Neural crest cell (in vitro differentiated cells): ENCODE data around the gene TPP1. TPM values are rescaled to one million over a fixed set of nuclear protein-coding genes. Genes with fewer than 3 reads are reported as not detected.

Experiments used
- DNase-seq: peaks from one replicate; pipeline ENCODE4 v3.0.0; 2021; ENCODE audit warnings: low read depth, mixed read lengths, low spot score
- H3K27ac Mint-ChIP-seq: one replicate; pipeline ENCODE4 v1.8.0; 2021; ENCODE audit warnings: mild to moderate bottlenecking, mixed read lengths; ENCODE audit not compliant: unreplicated experiment
- H3K27me3 Mint-ChIP-seq: 2 replicates; pipeline ENCODE4 v1.8.0; 2021; ENCODE audit warnings: low read depth, mild to moderate bottlenecking, mixed read lengths
- H3K36me3 Mint-ChIP-seq: 2 replicates; pipeline ENCODE4 v1.8.0; 2021; ENCODE audit warnings: low read depth, mild to moderate bottlenecking, mixed read lengths
- H3K4me1 Mint-ChIP-seq: 2 replicates; pipeline ENCODE4 v1.8.0; 2021; ENCODE audit warnings: mixed read lengths
- H3K4me3 Mint-ChIP-seq: one replicate; pipeline ENCODE4 v1.8.0; 2021; ENCODE audit warnings: mild to moderate bottlenecking, mixed read lengths
- H3K9me3 Mint-ChIP-seq: 2 replicates; pipeline ENCODE4 v1.8.0; 2021; ENCODE audit warnings: mixed read lengths
- CTCF ChIP-seq: fragments of 200-600 bp; sonication (generic); conservative IDR thresholded peaks from 2 replicates; pipeline ENCODE4 v1.5.0; 2021; ENCODE audit warnings: antibody characterized with exemption, mild to moderate bottlenecking
- total RNA-seq: library from RNA; stranded (reverse); gene quantifications from 2 replicates; pipeline ENCODE4 v1.2.1, GENCODE V29; 2021

Gene TPP1
- total RNA-seq, 1 donor from 2014 or later: 44.7 TPM

- Mint-ChIP-seq H3K27me3 (no peaks in the 10 kb centered on the region), H3K9me3 (no peaks in the 10 kb centered on the region), H3K36me3 (peaks cover 10% of the 10 kb centered on the region), H3K4me1 (peaks cover 22% of the 10 kb centered on the region), H3K27ac (no peak overlapping the region), H3K4me3 (peak overlapping the region; percentile 88)
- no peak for DNase-seq
- no peak for TF ChIP-seq CTCF
These were observed 7.3 kb downstream of the TPP1 start for GRCh38 chr11:6611963-6612212.

- Mint-ChIP-seq H3K27me3 (no peaks in the 10 kb centered on the region), H3K4me1 (peaks cover 27% of the 10 kb centered on the region), H3K9me3 (no peaks in the 10 kb centered on the region), H3K36me3 (peaks cover 10% of the 10 kb centered on the region), H3K27ac (peak overlapping the region; percentile 74), H3K4me3 (peak overlapping the region; percentile 88)
- no peak for DNase-seq
- no peak for TF ChIP-seq CTCF
These were observed 7.9 kb downstream of the TPP1 start for GRCh38 chr11:6611092-6611962.

GRCh38 chr11:6610591-6610990, 8.6 kb downstream of the TPP1 start:
- TF ChIP-seq CTCF: no peak
- DNase-seq: no peak

GRCh38 chr11:6609502-6610015, 9.7 kb downstream of the TPP1 start:
- no peak for DNase-seq
- Mint-ChIP-seq H3K27ac (no peak overlapping the region), H3K9me3 (no peaks in the 10 kb centered on the region), H3K27me3 (no peaks in the 10 kb centered on the region), H3K4me3 (peak overlapping the region; percentile 88), H3K4me1 (peaks cover 33% of the 10 kb centered on the region), H3K36me3 (peaks cover 4% of the 10 kb centered on the region)
- TF ChIP-seq CTCF: no peak

More at GRCh38 chr11:6610591-6610990, 8.6 kb downstream of the TPP1 start:
- peaks cover 33% of the 10 kb centered on the region for H3K4me1 Mint-ChIP-seq
- peak overlapping the region; percentile 88 for H3K4me3 Mint-ChIP-seq
- H3K9me3 Mint-ChIP-seq: no peaks in the 10 kb centered on the region
- H3K27me3 Mint-ChIP-seq: no peaks in the 10 kb centered on the region
- H3K27ac Mint-ChIP-seq: no peak overlapping the region
- H3K36me3 Mint-ChIP-seq: peaks cover 5% of the 10 kb centered on the region

- DNase-seq: no peak
- H3K4me3 Mint-ChIP-seq: peak overlapping the region; percentile 88
These were observed 10.3 kb downstream of the TPP1 start for GRCh38 chr11:6608726-6609501.

More at GRCh38 chr11:6608726-6609501, 10.3 kb downstream of the TPP1 start:
- no peaks in the 10 kb centered on the region for H3K9me3 Mint-ChIP-seq
- H3K36me3 Mint-ChIP-seq: peaks cover 4% of the 10 kb centered on the region
- peaks cover 33% of the 10 kb centered on the region for H3K4me1 Mint-ChIP-seq
- H3K27ac Mint-ChIP-seq: no peak overlapping the region
- no peak for TF ChIP-seq CTCF
- no peaks in the 10 kb centered on the region for H3K27me3 Mint-ChIP-seq
